ENCODE data around the gene SEC24C.

GRCh38 chr10:73779018-73779417 is 34.8 kb downstream of the SEC24C start:
- TF ChIP-seq GATA3 (IDR thresholded peaks at IDR 0.05; ENCODE audit: low read depth, low read length) (no peak), GATA2 (IDR thresholded peaks at IDR 0.05; ENCODE audit: low read depth, low read length) (no peak)

Measured in SH-SY5Y (cell line).